Trophoblast cell (in vitro differentiated cells and primary cell): Measurements from ENCODE around the gene MPZL1.

Experiments used
- DNase-seq, 2 donors: peaks; one replicate each; pipeline ENCODE4 v3.0.0-alpha.2; 2016
- H2AFZ ChIP-seq: 2 replicates; pipeline ENCODE4 v1.6.1; 2013; ENCODE audit warnings: low read length, moderate library complexity, mild to moderate bottlenecking; ENCODE audit not compliant: insufficient read depth, poor library complexity
- H2AK5ac ChIP-seq: 2 replicates; pipeline ENCODE4 v1.6.1; 2013; ENCODE audit warnings: mild to moderate bottlenecking, low read length
- H2BK120ac ChIP-seq: 2 replicates; pipeline ENCODE4 v1.6.1; 2013; ENCODE audit warnings: low read length, mild to moderate bottlenecking, moderate library complexity; ENCODE audit not compliant: insufficient read depth, poor library complexity
- H2BK12ac ChIP-seq: 2 replicates; pipeline ENCODE4 v1.6.1; 2013; ENCODE audit warnings: mild to moderate bottlenecking, low read length, moderate library complexity
- H2BK5ac ChIP-seq: 2 replicates; pipeline ENCODE4 v1.6.1; 2013; ENCODE audit warnings: low read length, low read depth, moderate library complexity, mild to moderate bottlenecking; ENCODE audit not compliant: poor library complexity
- H3K14ac ChIP-seq: 2 replicates; pipeline ENCODE4 v1.6.1; 2013; ENCODE audit warnings: mild to moderate bottlenecking, low read length
- H3K18ac ChIP-seq: 2 replicates; pipeline ENCODE4 v1.6.1; 2013; ENCODE audit warnings: mild to moderate bottlenecking, low read length
- H3K23ac ChIP-seq: 2 replicates; pipeline ENCODE4 v1.6.1; 2013; ENCODE audit warnings: low read length
- H3K27ac ChIP-seq: 2 replicates; pipeline ENCODE4 v1.5.1; 2013; ENCODE audit warnings: low read depth, mild to moderate bottlenecking, inconsistent platforms, low read length, moderate library complexity
- H3K27me3 ChIP-seq: 2 replicates; pipeline ENCODE4 v1.6.1; 2013; ENCODE audit warnings: inconsistent platforms, mild to moderate bottlenecking, low read length, moderate library complexity; ENCODE audit not compliant: insufficient read depth
- H3K36me3 ChIP-seq, 2 experiments: 1 replicate in 1 of 2; 2 replicates in 1 of 2; pipeline ENCODE4 v1.6.1; 2013; ENCODE audit warnings: low read length in 2 of 2, mild to moderate bottlenecking in 2 of 2, moderate library complexity in 1 of 2; ENCODE audit not compliant: insufficient read depth in 2 of 2, control insufficient read depth in 1 of 2
- H3K4ac ChIP-seq: 2 replicates; pipeline ENCODE4 v1.6.1; 2013; ENCODE audit warnings: low read depth, mild to moderate bottlenecking, low read length, moderate library complexity
- H3K4me1 ChIP-seq, 2 experiments: 1 replicate in 1 of 2; 2 replicates in 1 of 2; pipeline ENCODE4 v1.6.1; 2013; ENCODE audit warnings: low read length in 2 of 2, mild to moderate bottlenecking in 2 of 2, moderate library complexity in 1 of 2; ENCODE audit not compliant: insufficient read depth in 2 of 2, control insufficient read depth in 1 of 2
- H3K4me2 ChIP-seq: 2 replicates; pipeline ENCODE4 v1.6.1; 2013; ENCODE audit warnings: inconsistent platforms, mild to moderate bottlenecking, low read length, moderate library complexity
- H3K4me3 ChIP-seq: 2 replicates; pipeline ENCODE4 v1.5.1; 2013; ENCODE audit warnings: mild to moderate bottlenecking, low read depth, low read length, inconsistent platforms
- H3K79me1 ChIP-seq: one replicate; pipeline ENCODE4 v1.6.1; 2013; ENCODE audit warnings: low read length
- H3K79me2 ChIP-seq: 2 replicates; pipeline ENCODE4 v1.6.1; 2013; ENCODE audit warnings: low read length, mild to moderate bottlenecking; ENCODE audit not compliant: control insufficient read depth, insufficient read depth, poor library complexity
- H3K9ac ChIP-seq: 2 replicates; pipeline ENCODE4 v1.6.1; 2013; ENCODE audit warnings: mild to moderate bottlenecking, low read length
- H3K9me3 ChIP-seq: 2 replicates; pipeline ENCODE4 v1.6.1; 2013; ENCODE audit warnings: low read depth, mild to moderate bottlenecking, control low read depth, inconsistent platforms, low read length; ENCODE audit not compliant: insufficient read depth
- H4K12ac ChIP-seq: 2 replicates; pipeline ENCODE4 v1.6.1; 2013; ENCODE audit warnings: low read depth, mild to moderate bottlenecking, low read length, moderate library complexity
- H4K8ac ChIP-seq: 2 replicates; pipeline ENCODE4 v1.6.1; 2013; ENCODE audit warnings: low read depth, mild to moderate bottlenecking, low read length, moderate library complexity
- H4K91ac ChIP-seq: one replicate; pipeline ENCODE4 v1.6.1; 2013; ENCODE audit warnings: low read depth, mild to moderate bottlenecking, low read length, moderate library complexity
- WGBS: extraction: QIAGEN DNeasy Blood & Tissue Kit; methylation state at CpG from one replicate; pipeline ENCODE4 v1.1.7; 2013; ENCODE audit warnings: missing lambda C conversion rate; ENCODE audit not compliant: insufficient read length, insufficient coverage; ENCODE audit errors: extremely low coverage; 5-methylcytosine and 5-hydroxymethylcytosine counted together

MPZL1 gene

DNA sequence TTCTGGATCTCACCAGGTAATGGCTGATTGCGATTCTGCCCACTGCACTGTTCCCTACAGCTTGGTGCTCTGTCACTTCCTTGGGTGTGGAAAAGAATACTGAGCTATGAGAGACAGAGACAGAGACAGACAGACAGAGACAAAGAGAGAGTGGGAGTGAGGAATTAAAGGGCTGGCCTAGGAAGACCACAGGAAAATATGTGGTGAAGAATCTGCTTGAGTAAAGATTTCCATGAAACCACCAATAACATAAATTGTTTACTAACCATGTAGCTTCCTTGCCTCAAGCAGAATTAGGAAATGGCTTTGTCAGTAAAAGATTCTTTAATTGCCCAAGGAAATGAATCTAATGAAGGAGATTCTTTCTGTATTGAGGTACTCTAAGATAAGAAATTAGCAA lies 54.4 kb downstream of the MPZL1 start:
- H3K79me1 ChIP-seq = no peaks in the 10 kb centered on the region
- H4K91ac ChIP-seq = no peak overlapping the region
- no peak overlapping the region for H4K12ac ChIP-seq
- peaks cover 2% of the 10 kb centered on the region for H3K9me3 ChIP-seq
- no peak overlapping the region for H2AK5ac ChIP-seq
- no peak overlapping the region for H4K8ac ChIP-seq
- H2BK12ac ChIP-seq = no peak overlapping the region
- peak overlapping the region; percentile 14 for H3K4ac ChIP-seq
- no peak overlapping the region for H2BK5ac ChIP-seq
- H3K18ac ChIP-seq = peak overlapping the region; percentile 14
- H3K4me3 ChIP-seq = no peak overlapping the region
- no peak overlapping the region for H3K9ac ChIP-seq
- no CpG with 5 or more reads among the region's 1 CpG for WGBS
- H3K79me2 ChIP-seq = peaks cover 2% of the 10 kb centered on the region
- no peak overlapping the region for H2AFZ ChIP-seq
- peaks cover 19 to 37% of the 10 kb centered on the region in 2 experiments for H3K36me3 ChIP-seq
- H3K4me2 ChIP-seq = no peak overlapping the region
- no peak overlapping the region for H3K23ac ChIP-seq
- H2BK120ac ChIP-seq = no peak overlapping the region
- peak in 1 of 2 donors; percentile 18 for DNase-seq
- H3K27ac ChIP-seq = no peak overlapping the region
- H3K27me3 ChIP-seq = no peaks in the 10 kb centered on the region
- H3K14ac ChIP-seq = no peak overlapping the region
- peaks cover 8 to 9% of the 10 kb centered on the region in 2 experiments for H3K4me1 ChIP-seq

GRCh38 chr1:167776616-167777268 lies 55.0 kb downstream of the MPZL1 start:
- H4K8ac ChIP-seq = no peak overlapping the region
- H3K9me3 ChIP-seq = peaks cover under 1% of the 10 kb centered on the region
- no CpG with 5 or more reads among the region's 1 CpG for WGBS

GRCh38 chr1:167777269-167777650 lies 55.5 kb downstream of the MPZL1 start:
- WGBS = no CpG with 5 or more reads among the region's 5 CpGs
- Histone ChIP-seq H2BK120ac (no peak overlapping the region), H3K79me2 (no peaks in the 10 kb centered on the region)

More at GRCh38 chr1:167776616-167777268, 55.0 kb downstream of the MPZL1 start:
- Histone ChIP-seq H2BK5ac (no peak overlapping the region), H2AK5ac (no peak overlapping the region), H3K23ac (no peak overlapping the region), H3K9ac (no peak overlapping the region), H3K4ac (no peak overlapping the region), H3K18ac (no peak overlapping the region), H3K79me1 (no peaks in the 10 kb centered on the region), H3K14ac (no peak overlapping the region), H2BK12ac (no peak overlapping the region), H3K4me2 (no peak overlapping the region), H3K79me2 (peaks cover under 1% of the 10 kb centered on the region), H3K27ac (no peak overlapping the region), H2AFZ (no peak overlapping the region), H3K27me3 (no peaks in the 10 kb centered on the region), H3K4me3 (no peak overlapping the region), H2BK120ac (no peak overlapping the region), H4K91ac (no peak overlapping the region), H3K36me3 (peaks cover 16 to 34% of the 10 kb centered on the region in 2 experiments), H4K12ac (no peak overlapping the region), H3K4me1 (peaks cover 6% of the 10 kb centered on the region in 2 experiments)
- no peak for DNase-seq

DNA sequence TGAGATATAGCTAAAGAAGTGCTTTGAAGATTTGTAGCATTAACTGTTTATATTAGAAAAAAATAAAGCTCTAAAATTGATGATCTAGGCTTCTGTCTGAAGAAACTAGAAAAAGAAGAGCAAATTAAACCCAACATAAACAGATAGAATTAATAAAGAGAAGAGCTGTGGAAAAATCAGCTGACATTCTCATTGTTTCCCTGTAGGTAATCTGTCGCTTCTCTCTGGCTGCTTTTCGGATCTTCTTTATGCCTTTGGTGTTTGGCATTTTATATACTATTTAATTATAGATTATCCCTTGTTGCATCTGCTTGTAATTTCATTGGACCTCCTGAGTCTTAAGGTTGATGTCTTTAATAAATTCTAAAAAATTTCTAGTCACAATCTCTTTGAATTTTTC lies 59.8 kb downstream of the MPZL1 start:
- Histone ChIP-seq H2BK120ac (no peak overlapping the region), H4K91ac (no peak overlapping the region), H3K4me1 (no peaks in the 10 kb centered on the region), H3K4me2 (no peak overlapping the region), H2AFZ (no peak overlapping the region), H3K4me3 (no peak overlapping the region), H3K14ac (no peak overlapping the region), H3K23ac (no peak overlapping the region), H3K27me3 (no peaks in the 10 kb centered on the region), H3K4ac (no peak overlapping the region), H3K27ac (no peak overlapping the region), H2BK5ac (no peak overlapping the region), H3K9me3 (no peaks in the 10 kb centered on the region), H2BK12ac (no peak overlapping the region), H3K36me3 (peaks cover 12 to 27% of the 10 kb centered on the region in 2 experiments), H4K12ac (no peak overlapping the region), H3K79me1 (no peaks in the 10 kb centered on the region), H3K79me2 (no peaks in the 10 kb centered on the region), H2AK5ac (no peak overlapping the region), H4K8ac (no peak overlapping the region), H3K9ac (no peak overlapping the region), H3K18ac (no peak overlapping the region)
- WGBS = no CpG with 5 or more reads among the region's 2 CpGs
- no peak for DNase-seq

More at GRCh38 chr1:167777269-167777650, 55.5 kb downstream of the MPZL1 start:
- Histone ChIP-seq H3K14ac (no peak overlapping the region), H3K27ac (no peak overlapping the region), H3K4me1 (peaks cover 3 to 5% of the 10 kb centered on the region in 2 experiments), H3K4ac (no peak overlapping the region), H4K8ac (no peak overlapping the region), H2AFZ (no peak overlapping the region), H3K23ac (no peak overlapping the region), H3K4me3 (no peak overlapping the region), H3K79me1 (no peaks in the 10 kb centered on the region), H4K12ac (no peak overlapping the region), H3K18ac (no peak overlapping the region), H3K4me2 (no peak overlapping the region), H3K9me3 (no peaks in the 10 kb centered on the region), H3K27me3 (no peaks in the 10 kb centered on the region), H4K91ac (no peak overlapping the region), H2AK5ac (no peak overlapping the region), H2BK12ac (no peak overlapping the region), H2BK5ac (no peak overlapping the region), H3K36me3 (peaks cover 14 to 31% of the 10 kb centered on the region in 2 experiments), H3K9ac (no peak overlapping the region)
- DNase-seq = no peak
